Mucosa of descending colon (tissue), 3 donors: ENCODE measurements around the gene REPS1. TPM values are rescaled to one million over a fixed set of nuclear protein-coding genes. Genes with fewer than 3 reads are reported as not detected.
A peak's percentile ranks its signal among the peaks of the same experiment; 100 is the strongest.

Source experiments
- ATAC-seq: fragments of 200-7000 bp; cut with Tn5 transposase; one replicate; pipeline ENCODE4 v1.9.1; 2020; ENCODE audit warnings: mild to moderate bottlenecking, moderate library complexity
- DNase-seq, 3 donors: peaks; one replicate each; pipeline ENCODE4 v3.0.0-alpha.2; 2020
- H3K36me3 ChIP-seq: fragments of 200-600 bp; one replicate; pipeline ENCODE4 v1.8.0; 2021; ENCODE audit warnings: low read depth, mild to moderate bottlenecking
- H3K4me1 ChIP-seq: fragments of 200-600 bp; one replicate; pipeline ENCODE4 v1.8.0; 2021; ENCODE audit warnings: low read depth, mild to moderate bottlenecking
- H3K4me3 ChIP-seq: fragments of 200-600 bp; one replicate; pipeline ENCODE4 v1.8.0; 2021; ENCODE audit warnings: mild to moderate bottlenecking
- H3K9me3 ChIP-seq: fragments of 200-600 bp; one replicate; pipeline ENCODE4 v1.8.0; 2021; ENCODE audit warnings: mild to moderate bottlenecking
- intact Hi-C, 2 donors: fragments of 100-400 bp; cut with DNase I in 1 of 2; cut with micrococcal nuclease in 1 of 2; formaldehyde crosslinking; loops; one replicate each; pipeline versions ENCODE4 v1.11.0 to v1.11.1; 2022; cut with DNase I, micrococcal nuclease
- total RNA-seq, 3 donors: library from RNA; stranded (reverse); fragmentation: NEBNext Ultra II Directional in 2 of 3; extraction: Animal tissue kit (Norgen Biotek cat#: 25700) in 2 of 3; gene quantifications; one replicate each; pipeline versions ENCODE4 v1.2.1 to v1.2.4, GENCODE V29; 2021 to 2023
- TF ChIP-seq, protein P1 (sequence below): fragments of 200-600 bp; IDR thresholded peaks from one replicate; pipeline ENCODE4 v1.8.0; 2022; ENCODE audit warnings: antibody characterized with exemption, mild to moderate bottlenecking
- donor health status: DM: no; HTN: no; CAD: no; lungs with moderate emphysema.
- donor health status: DM: no; HTN: no; CAD: no.
- donor health status: DM: no; HTN: yes; CAD: no.

The REPS1 gene
- total RNA-seq, 3 donors from 2014 or later, result 31.4 to 42.4 (median 33.6) TPM

DNA sequence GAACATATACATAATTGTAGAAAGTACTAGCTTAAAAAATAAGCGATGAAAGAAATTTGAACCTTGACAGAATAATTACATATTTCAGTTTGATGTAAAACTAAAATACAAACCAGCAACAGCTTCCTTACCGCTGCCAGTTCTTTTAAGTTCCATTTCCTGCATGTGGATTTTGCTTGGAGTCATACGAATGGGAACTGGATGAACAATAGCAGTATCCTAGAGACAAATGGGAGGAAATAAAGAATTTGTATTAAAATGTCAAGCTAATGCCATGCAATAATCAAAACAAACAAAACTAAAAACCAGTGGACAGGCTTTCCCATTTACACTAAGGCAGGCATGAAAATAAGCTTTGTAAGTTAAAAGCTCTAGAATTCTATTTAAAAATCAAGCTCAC lies 67.1 kb downstream of the REPS1 start:
- ATAC-seq (no peak), DNase-seq (no peak)
- TF ChIP-seq, protein P1, sequence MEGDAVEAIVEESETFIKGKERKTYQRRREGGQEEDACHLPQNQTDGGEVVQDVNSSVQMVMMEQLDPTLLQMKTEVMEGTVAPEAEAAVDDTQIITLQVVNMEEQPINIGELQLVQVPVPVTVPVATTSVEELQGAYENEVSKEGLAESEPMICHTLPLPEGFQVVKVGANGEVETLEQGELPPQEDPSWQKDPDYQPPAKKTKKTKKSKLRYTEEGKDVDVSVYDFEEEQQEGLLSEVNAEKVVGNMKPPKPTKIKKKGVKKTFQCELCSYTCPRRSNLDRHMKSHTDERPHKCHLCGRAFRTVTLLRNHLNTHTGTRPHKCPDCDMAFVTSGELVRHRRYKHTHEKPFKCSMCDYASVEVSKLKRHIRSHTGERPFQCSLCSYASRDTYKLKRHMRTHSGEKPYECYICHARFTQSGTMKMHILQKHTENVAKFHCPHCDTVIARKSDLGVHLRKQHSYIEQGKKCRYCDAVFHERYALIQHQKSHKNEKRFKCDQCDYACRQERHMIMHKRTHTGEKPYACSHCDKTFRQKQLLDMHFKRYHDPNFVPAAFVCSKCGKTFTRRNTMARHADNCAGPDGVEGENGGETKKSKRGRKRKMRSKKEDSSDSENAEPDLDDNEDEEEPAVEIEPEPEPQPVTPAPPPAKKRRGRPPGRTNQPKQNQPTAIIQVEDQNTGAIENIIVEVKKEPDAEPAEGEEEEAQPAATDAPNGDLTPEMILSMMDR, result no peak
- Histone ChIP-seq H3K36me3 (no peaks in the 10 kb centered on the region), H3K9me3 (no peaks in the 10 kb centered on the region), H3K4me1 (no peaks in the 10 kb centered on the region), H3K4me3 (no peak overlapping the region)
- intact Hi-C loops, result no loop called here

DNA sequence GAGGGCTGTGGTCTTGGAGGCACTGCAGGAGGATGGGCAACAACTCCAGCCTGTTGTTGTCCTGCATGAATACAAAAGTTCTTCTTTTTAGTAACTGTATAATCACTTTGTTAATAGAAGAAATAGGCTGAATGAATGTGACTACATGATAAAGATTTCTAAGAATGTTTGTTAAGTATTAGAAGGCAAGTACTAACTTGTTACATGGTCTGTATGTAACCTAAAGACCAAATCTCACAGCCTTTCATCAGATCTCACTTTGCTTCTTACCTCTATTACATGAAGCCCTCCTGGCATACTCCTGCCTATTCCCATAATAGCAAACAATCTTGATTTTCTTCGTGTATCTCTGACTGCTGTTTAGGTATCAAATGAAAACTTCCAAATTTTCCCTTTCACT lies 73.4 kb downstream of the REPS1 start:
- no peaks in the 10 kb centered on the region for H3K9me3 ChIP-seq
- H3K36me3 ChIP-seq, result no peaks in the 10 kb centered on the region
- H3K4me1 ChIP-seq, result no peaks in the 10 kb centered on the region
- ATAC-seq (no peak), DNase-seq (no peak)
- TF ChIP-seq, protein P1, result no peak
- no peak overlapping the region for H3K4me3 ChIP-seq
- intact Hi-C loops, result no loop called here

DNA sequence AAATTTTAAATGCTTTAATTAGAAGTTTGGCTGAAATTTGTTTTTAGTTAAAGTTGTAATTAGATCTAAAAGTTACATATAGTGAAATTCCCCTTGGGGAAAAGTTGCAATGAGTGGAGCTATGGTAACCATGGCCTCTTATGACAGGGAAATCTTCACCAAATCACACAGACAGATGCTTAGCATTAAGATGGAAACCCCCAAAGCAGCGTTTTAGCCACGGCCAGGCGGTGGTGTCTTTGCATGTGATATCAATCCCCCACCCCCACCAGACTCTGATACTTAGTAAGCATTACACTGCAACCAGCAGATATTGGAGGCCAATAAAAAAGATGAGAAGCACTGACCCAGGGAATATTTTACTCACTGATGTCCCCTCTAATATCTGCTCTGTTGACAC lies 75.7 kb downstream of the REPS1 start:
- DNase-seq (no peak), ATAC-seq (no peak)
- Histone ChIP-seq H3K4me1 (no peaks in the 10 kb centered on the region), H3K36me3 (no peaks in the 10 kb centered on the region), H3K4me3 (no peak overlapping the region), H3K9me3 (no peaks in the 10 kb centered on the region)
- TF ChIP-seq, protein P1, result no peak
- intact Hi-C loops, result no loop called here

- Histone ChIP-seq H3K36me3 (no peaks in the 10 kb centered on the region), H3K9me3 (no peaks in the 10 kb centered on the region), H3K4me1 (no peaks in the 10 kb centered on the region), H3K4me3 (no peak overlapping the region)
- no peak for ATAC-seq
- TF ChIP-seq, protein P1, result no peak
- DNase-seq, result no peak
- intact Hi-C loops, result no loop called here
These were observed 78.1 kb downstream of the REPS1 start for GRCh38 chr6:138909975-138910374.

GRCh38 chr6:138909511-138909910 lies 78.5 kb downstream of the REPS1 start:
- ATAC-seq (no peak), DNase-seq (no peak)
- Histone ChIP-seq H3K9me3 (no peaks in the 10 kb centered on the region), H3K36me3 (no peaks in the 10 kb centered on the region), H3K4me1 (no peaks in the 10 kb centered on the region), H3K4me3 (no peak overlapping the region)
- TF ChIP-seq, protein P1, result no peak
- intact Hi-C loops, result no loop called here

DNA sequence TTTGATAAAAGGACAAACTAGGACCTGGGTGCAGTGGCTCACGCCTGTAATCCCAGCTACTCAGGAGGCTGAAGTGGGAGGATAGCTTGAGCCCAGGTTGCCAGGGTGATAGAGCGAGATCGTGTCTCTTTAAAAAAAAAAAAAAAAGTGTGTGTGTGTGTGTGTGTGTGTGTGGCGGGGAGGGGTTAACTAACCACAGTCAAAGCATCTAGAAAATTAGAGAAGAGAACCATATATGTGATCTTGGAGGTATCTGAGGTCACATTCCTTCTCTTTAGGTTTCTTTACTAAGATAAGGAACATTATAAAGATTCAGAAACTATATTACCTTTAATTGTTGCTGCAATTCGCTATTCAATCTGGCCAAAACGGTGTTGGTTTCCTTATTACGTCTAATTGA lies 80.9 kb downstream of the REPS1 start:
- peak; percentile 94 for ATAC-seq
- intact Hi-C loops, result no loop called here
- no peaks in the 10 kb centered on the region for H3K36me3 ChIP-seq
- H3K4me3 ChIP-seq, result no peak overlapping the region
- TF ChIP-seq, protein P1, result no peak
- peak in 1 of 3 donors; percentile 17 for DNase-seq
- no peaks in the 10 kb centered on the region for H3K4me1 ChIP-seq
- no peaks in the 10 kb centered on the region for H3K9me3 ChIP-seq
